ENCODE data around the gene LDB1. TPM values are rescaled to one million over a fixed set of nuclear protein-coding genes. Genes with fewer than 3 reads are reported as not detected.

Gene LDB1
- total and polyA plus RNA-seq, 4 donors: 2.4 to 51.9 (median 10.3) TPM

DNA sequence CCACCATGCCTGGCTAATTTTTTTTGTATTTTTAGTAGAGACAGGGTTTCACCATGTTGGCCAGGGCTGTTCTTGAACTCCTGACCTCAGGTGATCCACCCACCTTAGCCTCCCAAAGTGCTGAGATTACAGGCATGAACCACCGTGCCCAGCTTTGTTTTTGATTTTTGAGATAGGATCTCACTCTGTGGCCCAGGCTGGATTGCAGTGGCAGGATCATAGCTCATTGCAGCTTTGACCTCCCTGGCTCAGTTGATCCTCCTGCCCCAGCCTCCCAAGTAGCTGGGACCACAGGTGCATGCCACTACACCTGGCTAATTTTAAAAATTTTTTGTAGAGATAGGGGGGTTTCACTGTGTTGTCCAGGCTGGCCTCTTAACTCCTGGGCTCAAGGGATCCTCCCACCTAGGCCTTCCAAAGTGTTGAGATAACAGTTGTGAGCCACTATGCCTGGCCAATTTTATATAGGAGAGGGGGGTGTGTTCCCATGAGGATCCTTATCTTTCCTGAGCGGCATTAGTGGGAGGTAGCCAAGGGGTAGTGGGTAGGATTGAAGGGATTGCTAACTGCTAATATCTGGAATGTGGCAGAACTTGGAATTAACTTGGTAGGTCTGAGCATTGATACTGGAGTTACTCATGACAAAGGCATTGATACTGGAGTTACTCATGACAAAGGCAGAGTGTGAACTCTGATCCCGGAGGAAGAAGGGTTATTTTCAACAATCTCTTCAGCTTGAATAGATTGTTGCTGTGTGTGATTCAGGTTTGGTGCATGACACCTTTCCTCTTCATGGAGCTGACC lies 31.0 kb upstream of the LDB1 start:
- no peak for TF ChIP-seq ATF3 (IDR thresholded peaks at IDR 0.05)
- TF ChIP-seq GABPA (IDR thresholded peaks at IDR 0.05 in 1 of 2, conservative IDR thresholded peaks at IDR 0.05 in 1 of 2): no peak
- no peak for TF ChIP-seq HNF4G (IDR thresholded peaks at IDR 0.05)
- no peak for TF ChIP-seq RXRA (IDR thresholded peaks at IDR 0.05)
- TF ChIP-seq JUND (IDR thresholded peaks at IDR 0.05): no peak
- TF ChIP-seq REST (IDR thresholded peaks at IDR 0.05): no peak
- no peak for TF ChIP-seq YY1 (IDR thresholded peaks at IDR 0.05)
- TF ChIP-seq NR2F2 (IDR thresholded peaks at IDR 0.05): no peak
- TF ChIP-seq FOXA2 (IDR thresholded peaks at IDR 0.05): no peak
- no peak for TF ChIP-seq SP1 (IDR thresholded peaks at IDR 0.05)
- no peak for TF ChIP-seq CTCF (IDR thresholded peaks at IDR 0.05; ENCODE audit: low read depth, low read length, missing input control)
- no peak for TF ChIP-seq TAF1 (conservative IDR thresholded peaks at IDR 0.05)
- TF ChIP-seq EGR1 (IDR thresholded peaks at IDR 0.05; ENCODE audit: low read depth in 2 of 2): no peak
- Histone ChIP-seq H3K36me3 (ENCODE audit: control insufficient read depth in 4 of 4, insufficient read depth in 3 of 4, low read depth in 1 of 4, low read length in 3 of 4) (peaks cover 3 to 35% (median 17%) of the 10 kb centered on the region in 4 donors), H3K4me1 (ENCODE audit: control insufficient read depth in 4 of 4, insufficient read depth in 4 of 4, low read length in 3 of 4) (peaks cover 2 to 19% (median 12%) of the 10 kb centered on the region in 4 donors), H3K4me3 (ENCODE audit: low read depth in 1 of 3, low read length in 3 of 3) (peak overlapping the region in 2 of 3 donors; percentile 29 to 39), H3K9me3 (ENCODE audit: control insufficient read depth in 4 of 4, low read length in 3 of 4) (no peaks in the 10 kb centered on the region), H3K9ac (ENCODE audit: low read depth in 1 of 2, low read length in 2 of 2) (no peak overlapping the region), H3K27me3 (ENCODE audit: control insufficient read depth in 4 of 4, insufficient read depth in 4 of 4, low read length in 3 of 4) (no peaks in the 10 kb centered on the region), H3K27ac (ENCODE audit: low read depth in 1 of 2, low read length in 2 of 2) (peak overlapping the region; percentile 85 to 90)
- no peak for DNase-seq (ENCODE audit: low spot score)
- WGBS: 85% methylated on average over 3 of the region's 3 CpGs

GRCh38 chr10:102148275-102148674 lies 28.1 kb upstream of the LDB1 start:
- Histone ChIP-seq H3K27me3 (ENCODE audit: control insufficient read depth in 4 of 4, insufficient read depth in 4 of 4, low read length in 3 of 4) (no peaks in the 10 kb centered on the region), H3K36me3 (ENCODE audit: control insufficient read depth in 4 of 4, insufficient read depth in 3 of 4, low read depth in 1 of 4, low read length in 3 of 4) (peaks cover 3 to 52% (median 25%) of the 10 kb centered on the region in 4 donors)
- TF ChIP-seq SP1 (IDR thresholded peaks at IDR 0.05): no peak
- TF ChIP-seq ZBTB33 (IDR thresholded peaks at IDR 0.05): no peak
- no peak for TF ChIP-seq ATF3 (IDR thresholded peaks at IDR 0.05)
- TF ChIP-seq NR2F2 (IDR thresholded peaks at IDR 0.05): no peak
- no peak for TF ChIP-seq JUND (IDR thresholded peaks at IDR 0.05)
- TF ChIP-seq CTCF (IDR thresholded peaks at IDR 0.05; ENCODE audit: low read depth, low read length, missing input control): no peak
- TF ChIP-seq TAF1 (conservative IDR thresholded peaks at IDR 0.05): no peak
- no peak for TF ChIP-seq RAD21 (IDR thresholded peaks at IDR 0.05)
- no peak for TF ChIP-seq EGR1 (IDR thresholded peaks at IDR 0.05; ENCODE audit: low read depth in 2 of 2)
- no peak for TF ChIP-seq REST (IDR thresholded peaks at IDR 0.05)
- TF ChIP-seq GABPA (IDR thresholded peaks at IDR 0.05 in 1 of 2, conservative IDR thresholded peaks at IDR 0.05 in 1 of 2): no peak
- no peak for TF ChIP-seq HNF4G (IDR thresholded peaks at IDR 0.05)

More at GRCh38 chr10:102148275-102148674, 28.1 kb upstream of the LDB1 start:
- Histone ChIP-seq H3K9ac (ENCODE audit: low read depth in 1 of 2, low read length in 2 of 2) (no peak overlapping the region), H3K27ac (ENCODE audit: low read depth in 1 of 2, low read length in 2 of 2) (no peak overlapping the region), H3K4me3 (ENCODE audit: low read depth in 1 of 3, low read length in 3 of 3) (no peak overlapping the region), H3K4me1 (ENCODE audit: control insufficient read depth in 4 of 4, insufficient read depth in 4 of 4, low read length in 3 of 4) (peaks cover 0 to 13% (median 6%) of the 10 kb centered on the region in 4 donors), H3K9me3 (ENCODE audit: control insufficient read depth in 4 of 4, low read length in 3 of 4) (no peaks in the 10 kb centered on the region)
- DNase-seq (ENCODE audit: low spot score): no peak
- 96% methylated on average over 13 of the region's 13 CpGs for WGBS

All from liver (tissue), 9 donors.